ENCODE measurements around the gene CMTM4.

CMTM4 gene

DNA sequence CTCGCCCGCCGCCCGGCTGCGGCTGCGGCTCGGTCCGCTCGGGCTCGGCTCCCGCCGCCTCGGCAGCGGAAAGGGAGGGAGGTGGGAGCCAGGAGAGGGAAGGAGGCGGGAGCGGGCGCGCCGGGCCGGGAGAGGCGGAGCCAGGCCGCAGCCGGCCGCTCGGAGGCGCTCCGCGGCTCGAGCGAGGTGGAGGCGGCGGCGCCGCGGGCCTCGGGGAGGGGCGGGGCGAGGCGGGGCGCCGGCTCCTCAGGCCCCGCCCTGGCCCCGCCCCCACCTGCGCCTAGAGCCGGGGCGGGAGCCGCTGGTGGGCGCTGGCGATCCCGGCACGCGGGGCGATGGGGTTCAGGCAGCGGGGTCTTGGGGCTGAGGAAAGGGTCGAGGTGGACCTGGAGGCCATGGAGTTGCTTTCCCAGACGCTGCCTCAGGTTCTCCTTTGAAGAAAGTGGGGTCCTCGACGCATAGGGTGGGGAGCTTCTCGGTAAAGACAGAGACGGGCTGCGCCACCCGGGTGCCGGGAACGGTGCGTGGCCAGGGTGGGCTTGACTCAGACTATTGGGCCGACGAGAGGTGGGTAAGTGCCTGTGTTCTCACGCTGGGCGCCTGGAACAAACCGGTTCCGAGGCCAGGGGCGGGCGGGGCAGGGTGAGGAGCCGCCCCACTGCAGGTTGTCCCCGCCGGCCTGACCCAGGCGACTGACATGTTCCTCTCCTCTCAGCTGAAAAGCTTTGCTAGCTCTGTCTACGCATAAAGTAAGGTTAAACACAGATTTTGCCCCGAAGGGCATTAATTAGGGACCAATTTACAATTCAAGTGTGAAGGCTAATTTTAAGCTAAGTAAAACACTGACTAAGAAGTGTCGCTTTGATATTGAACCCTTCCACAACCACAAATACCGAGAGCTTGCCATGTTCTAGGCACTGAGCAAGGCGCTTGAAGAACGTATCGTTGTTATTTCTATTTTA is at the start of gene CMTM4:
CMTM4 (minus strand) TSS at position 75 of the 962 bp plus-strand sequence. CDS start 218 bp downstream, outside the sequence.
- peak; percentile 92 for DNase-seq

DNA sequence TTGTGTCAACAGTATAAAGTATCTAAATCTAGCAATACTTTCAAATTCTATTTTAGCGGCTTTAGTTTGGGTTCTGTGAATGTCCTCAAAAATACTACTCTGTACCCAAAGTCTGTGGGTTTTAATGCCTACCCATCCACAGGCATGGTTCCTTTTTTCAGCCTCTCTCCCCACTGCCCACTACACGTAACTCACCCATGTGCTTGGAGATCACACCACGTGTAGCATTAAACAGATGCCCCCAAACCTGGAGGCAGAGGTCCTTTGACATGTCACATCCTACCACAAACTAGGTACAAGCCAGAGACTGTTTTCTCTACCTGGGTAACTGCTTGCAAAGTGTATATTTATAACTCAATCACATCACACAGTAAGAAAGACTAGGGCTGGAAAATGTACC is 49.5 kb upstream of the CMTM4 start:
- DNase-seq = no peak

DNA sequence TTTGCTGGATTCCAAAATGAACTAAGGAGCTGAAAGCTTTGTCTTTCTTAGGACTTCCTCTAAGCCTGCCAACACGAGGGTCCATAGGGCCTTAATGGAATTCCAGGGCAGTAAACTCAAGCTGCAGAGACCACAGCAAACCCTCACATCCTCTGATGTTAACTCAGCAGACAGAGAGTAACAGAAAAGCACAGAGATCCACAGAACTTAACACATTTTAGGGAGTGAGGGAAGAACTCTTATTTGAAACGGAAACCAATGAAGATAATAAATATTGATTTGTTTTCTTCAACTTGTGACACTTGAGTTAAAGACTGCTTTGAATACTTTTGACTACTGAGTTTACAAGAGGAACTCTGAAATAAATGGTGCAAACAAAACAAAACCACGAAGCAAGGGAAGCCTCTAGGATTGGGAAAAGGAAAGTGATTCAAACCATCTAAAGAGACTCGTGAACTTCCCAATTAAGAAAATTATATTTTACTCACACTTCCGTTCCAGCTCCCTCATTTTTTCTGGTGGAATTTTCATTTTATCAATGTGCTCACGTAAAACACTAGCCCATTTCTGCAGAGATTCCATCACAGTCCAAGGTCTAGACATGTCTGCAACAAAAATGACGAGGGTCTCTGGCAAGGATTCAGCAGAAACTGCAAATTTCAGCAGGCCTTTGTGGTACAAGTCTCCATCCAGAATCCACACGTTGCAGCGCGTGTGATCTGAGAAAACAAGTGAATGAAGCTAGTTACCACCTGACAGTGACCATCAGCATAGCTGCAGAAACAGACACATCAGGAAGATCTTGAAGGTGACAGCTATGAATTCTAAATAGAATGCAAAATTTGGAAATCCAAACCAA is 45.6 kb upstream of the CMTM4 start:
- DNase-seq = no peak

DNA sequence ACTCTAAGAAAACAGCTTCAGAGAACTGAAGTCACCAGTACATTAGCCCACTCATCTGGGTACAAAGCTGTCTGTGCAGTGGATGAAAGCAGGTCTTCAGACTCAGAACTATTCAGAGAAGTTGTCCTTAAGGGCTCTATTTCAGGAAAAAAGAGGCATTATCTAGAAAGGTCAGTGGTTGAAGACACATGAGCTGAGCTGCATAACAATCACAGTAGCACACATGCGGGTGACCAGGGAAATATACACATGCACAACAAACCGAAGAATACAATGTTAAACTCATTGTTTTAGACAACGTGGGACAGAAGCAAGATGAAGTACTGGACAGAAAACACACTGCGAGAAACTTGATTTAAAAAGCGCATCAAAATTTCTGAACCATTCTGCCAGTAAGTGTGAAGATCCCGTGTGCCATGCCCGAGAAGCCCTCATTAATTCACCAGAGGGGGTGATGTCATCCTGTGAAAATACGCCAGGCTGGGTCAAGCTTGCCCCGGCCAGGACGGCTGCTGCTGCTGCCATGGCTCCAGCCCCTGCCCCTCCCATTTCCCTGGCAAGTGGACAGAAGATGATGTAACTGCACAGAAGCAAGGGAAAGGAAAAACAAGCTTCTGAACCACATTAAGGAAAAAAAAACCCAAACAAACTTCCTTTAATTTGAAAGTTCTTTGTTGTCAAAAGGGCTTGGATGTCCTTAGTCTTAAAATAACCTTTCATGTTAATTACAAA is 44.8 kb upstream of the CMTM4 start:
- DNase-seq = peak; percentile 76

DNA sequence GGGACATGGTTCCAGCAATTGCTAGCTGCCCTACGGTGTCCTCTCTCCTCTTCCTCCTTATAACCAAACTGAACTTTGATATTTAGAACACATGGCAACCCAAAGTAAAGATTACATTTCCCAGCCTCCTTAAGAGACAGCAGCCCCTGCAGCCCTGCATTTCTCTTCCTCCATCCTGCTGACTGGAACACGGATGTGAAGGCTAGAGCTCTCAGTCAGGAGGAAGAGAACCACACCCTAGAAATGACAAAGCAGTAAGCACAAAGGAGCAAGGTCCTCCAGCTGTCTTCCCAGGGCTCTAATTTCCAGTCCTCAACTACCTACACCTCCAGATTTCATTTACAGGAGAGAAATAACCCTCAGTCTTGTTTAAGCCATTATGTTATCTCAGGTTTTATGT is 44.0 kb upstream of the CMTM4 start:
- DNase-seq = no peak

DNA sequence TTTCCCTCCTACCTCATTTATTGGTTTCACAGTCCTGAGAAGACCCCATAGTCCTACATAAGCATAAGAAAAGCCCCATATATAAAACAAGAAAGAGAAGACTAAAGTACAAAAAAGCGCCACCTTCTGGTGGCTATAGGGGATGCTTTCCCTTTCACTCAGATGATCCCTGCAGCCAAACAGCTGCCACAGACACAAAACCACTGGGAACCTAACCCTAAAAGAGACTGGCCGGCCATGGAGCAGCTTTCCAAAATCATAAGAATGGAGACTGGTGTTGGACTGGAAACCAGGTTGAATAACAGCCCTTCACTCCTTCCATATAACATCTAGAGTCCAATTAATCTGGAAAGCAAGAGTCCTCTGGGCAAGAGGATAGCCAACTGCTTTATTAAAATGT is 43.5 kb upstream of the CMTM4 start:
- DNase-seq = peak; percentile 58

DNA sequence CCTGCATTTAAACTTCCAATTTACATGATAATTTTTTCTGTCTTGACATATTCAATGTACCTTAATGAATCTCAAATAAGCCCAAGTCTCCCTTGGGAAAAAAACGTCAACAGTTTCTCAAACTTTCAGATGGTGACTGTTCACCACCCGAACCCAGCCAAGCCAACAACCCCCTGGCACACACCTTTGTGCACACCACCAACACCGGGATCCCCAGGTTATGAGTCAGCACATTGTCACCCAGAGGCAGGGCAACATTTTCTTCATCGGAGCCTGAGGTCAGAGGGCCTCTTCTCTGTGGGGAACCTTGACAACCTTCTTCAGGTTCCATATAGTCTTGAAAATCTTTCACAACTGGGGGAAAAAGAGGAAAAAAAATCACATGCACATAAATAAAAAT is 39.3 kb upstream of the CMTM4 start:
- no peak for DNase-seq

- no peak for DNase-seq
Measured at GRCh38 chr16:66731101-66731500, 34.6 kb upstream of the CMTM4 start.

- DNase-seq = no peak
Measured at GRCh38 chr16:66728804-66729203, 32.3 kb upstream of the CMTM4 start.

GRCh38 chr16:66728117-66728787 is 31.7 kb upstream of the CMTM4 start:
- DNase-seq = no peak

GRCh38 chr16:66720766-66721165 is 24.2 kb upstream of the CMTM4 start:
- DNase-seq = no peak

- no peak for DNase-seq
Measured at GRCh38 chr16:66719246-66719645, 22.7 kb upstream of the CMTM4 start.

GRCh38 chr16:66717776-66718175 is 21.2 kb upstream of the CMTM4 start:
- DNase-seq = peak; percentile 88

DNA sequence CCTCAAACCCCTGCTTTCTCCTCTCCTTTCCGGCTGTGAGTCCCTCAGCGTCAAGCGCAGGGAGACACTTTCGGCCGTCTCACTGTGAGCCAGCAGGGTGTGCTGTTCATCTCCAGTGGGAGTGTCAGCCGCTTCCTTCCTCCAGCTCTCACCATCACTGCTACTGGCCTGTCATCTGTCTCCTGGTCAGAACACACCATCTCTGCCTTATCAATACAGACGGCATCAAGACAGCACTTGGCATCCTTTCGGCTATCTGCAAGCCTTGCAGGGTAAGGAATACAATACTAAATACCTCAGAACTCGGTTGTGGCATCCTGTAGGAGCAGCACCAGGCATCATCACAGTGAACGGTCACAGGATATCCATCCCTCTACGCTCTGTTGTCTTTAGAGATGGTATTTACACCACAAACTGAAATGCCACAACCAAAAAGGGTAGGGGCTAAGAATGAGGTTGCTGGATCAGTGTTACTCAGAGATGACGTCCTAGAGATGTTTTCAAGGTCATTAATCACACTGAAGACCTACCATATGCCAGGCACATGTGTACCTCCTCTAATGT is 20.7 kb upstream of the CMTM4 start:
- peak; percentile 81 for DNase-seq

GRCh38 chr16:66714654-66715307 is 18.2 kb upstream of the CMTM4 start:
- DNase-seq = no peak

GRCh38 chr16:66714062-66714461 is 17.5 kb upstream of the CMTM4 start:
- no peak for DNase-seq

GRCh38 chr16:66713076-66713475 is 16.5 kb upstream of the CMTM4 start:
- DNase-seq = no peak

GRCh38 chr16:66712512-66712911 is 16.0 kb upstream of the CMTM4 start:
- DNase-seq = no peak

- no peak for DNase-seq
Measured at GRCh38 chr16:66711581-66711980, 15.0 kb upstream of the CMTM4 start.

GRCh38 chr16:66706506-66706880 is 9.9 kb upstream of the CMTM4 start:
- peak; percentile 73 for DNase-seq

DNA sequence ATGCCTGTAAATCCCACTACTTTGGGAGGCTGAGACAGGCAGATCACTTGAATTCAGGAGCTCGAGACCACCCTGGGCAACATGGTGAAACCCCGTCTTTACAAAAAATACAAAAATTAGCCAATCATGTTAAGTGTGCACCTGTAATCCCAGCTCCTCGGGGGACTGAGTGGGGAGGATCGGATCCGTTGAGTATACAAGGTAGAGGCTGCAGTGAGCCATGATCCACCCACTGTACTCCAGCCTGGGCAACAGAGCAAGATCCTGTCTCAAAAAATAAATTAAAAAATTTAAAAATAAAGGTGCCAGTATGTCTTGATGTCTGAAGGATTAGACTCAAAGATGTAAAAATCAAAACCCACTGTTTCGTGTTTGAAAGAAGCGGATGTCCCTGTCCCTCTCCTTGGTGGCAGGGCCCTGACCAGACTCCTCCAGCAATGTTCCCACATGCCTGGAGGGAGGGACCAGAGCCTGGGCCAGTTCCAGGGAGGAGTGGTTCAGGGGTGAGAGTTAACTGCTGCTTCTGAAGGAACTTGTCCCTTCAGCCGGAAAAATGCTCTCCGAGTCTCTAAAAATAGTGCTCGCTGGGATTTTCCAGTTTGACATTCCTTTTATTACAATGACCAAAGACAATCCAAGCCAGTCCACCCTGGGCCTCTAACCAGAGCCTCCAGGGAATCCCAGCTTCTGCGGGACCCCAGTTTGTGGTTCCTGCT is 9.4 kb upstream of the CMTM4 start:
- DNase-seq = peak; percentile 69

All from islet precursor cell (in vitro differentiated cells).